Upper lobe of right lung (tissue), 1 donor: ENCODE results near the gene AP2A1. TPM values are rescaled to one million over a fixed set of nuclear protein-coding genes. Genes with fewer than 3 reads are reported as not detected.

Experiments used
- ATAC-seq: fragments of 200-7000 bp; cut with Tn5 transposase; one replicate; pipeline ENCODE4 v1.9.1; 2020; ENCODE audit warnings: mild to moderate bottlenecking, moderate library complexity
- DNase-seq: peaks from one replicate; pipeline ENCODE4 v3.0.0-alpha.2; 2020
- H3K27ac ChIP-seq: fragments of 200-600 bp; one replicate; pipeline ENCODE4 v1.8.0; 2022
- H3K27me3 ChIP-seq: fragments of 200-600 bp; one replicate; pipeline ENCODE4 v1.8.0; 2022; ENCODE audit warnings: mild to moderate bottlenecking
- H3K36me3 ChIP-seq: fragments of 200-600 bp; one replicate; pipeline ENCODE4 v1.8.0; 2022
- H3K4me1 ChIP-seq: fragments of 200-600 bp; one replicate; pipeline ENCODE4 v1.8.0; 2022
- H3K4me3 ChIP-seq: fragments of 200-600 bp; one replicate; pipeline ENCODE4 v1.8.0; 2022; ENCODE audit warnings: mild to moderate bottlenecking
- H3K9me3 ChIP-seq: fragments of 200-600 bp; one replicate; pipeline ENCODE4 v1.8.0; 2022
- CTCF ChIP-seq: fragments of 200-600 bp; IDR thresholded peaks from one replicate; pipeline ENCODE4 v1.8.0; 2022; ENCODE audit warnings: antibody characterized with exemption
- intact Hi-C: fragments of 100-400 bp; cut with DNase I; formaldehyde crosslinking; loops from one replicate; pipeline ENCODE4 v1.11.0; 2022
- total RNA-seq: library from RNA; stranded (reverse); fragmentation: NEBNext Ultra II Directional; extraction: Animal tissue kit (Norgen Biotek cat#: 25700); gene quantifications from one replicate; pipeline ENCODE4 v1.2.1, GENCODE V29; 2021
- donor health status: DM: no; HTN: yes; CAD: no; lungs with severe emphysema.

AP2A1 gene
- total RNA-seq, 1 donor from 2014 or later: 61.2 TPM

DNA sequence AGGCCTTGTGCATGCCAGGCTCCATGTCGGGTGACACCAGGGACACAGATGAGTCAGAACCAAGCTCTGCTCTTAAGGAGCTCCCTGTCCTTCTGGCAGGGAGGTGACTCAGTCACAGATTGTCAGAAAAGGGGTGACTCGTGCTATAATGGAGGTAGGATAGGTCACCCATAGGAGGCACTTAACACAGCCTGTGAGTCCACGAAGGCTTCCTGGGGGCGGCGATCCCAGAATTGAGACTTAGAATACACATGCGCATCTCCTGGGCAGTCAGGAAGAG lies 26.7 kb downstream of the AP2A1 start:
- intact Hi-C loops: no loop called here
- H3K4me3 ChIP-seq: no peak overlapping the region
- DNase-seq (no peak), ATAC-seq (no peak)
- H3K27ac ChIP-seq: no peak overlapping the region
- no peaks in the 10 kb centered on the region for H3K27me3 ChIP-seq
- no peaks in the 10 kb centered on the region for H3K4me1 ChIP-seq
- no peaks in the 10 kb centered on the region for H3K9me3 ChIP-seq
- TF ChIP-seq CTCF: no peak
- peaks cover 82% of the 10 kb centered on the region for H3K36me3 ChIP-seq

- Histone ChIP-seq H3K9me3 (no peaks in the 10 kb centered on the region), H3K27ac (no peak overlapping the region), H3K36me3 (peaks cover 91% of the 10 kb centered on the region), H3K27me3 (no peaks in the 10 kb centered on the region), H3K4me1 (no peaks in the 10 kb centered on the region), H3K4me3 (no peak overlapping the region)
- no peak for TF ChIP-seq CTCF
- DNase-seq: no peak
- intact Hi-C loops: no loop called here
- no peak for ATAC-seq
These were observed 28.8 kb downstream of the AP2A1 start for GRCh38 chr19:49795615-49796014.

GRCh38 chr19:49798574-49798973 lies 31.8 kb downstream of the AP2A1 start:
- no peak overlapping the region for H3K27ac ChIP-seq
- no peak for ATAC-seq
- intact Hi-C loops: no loop called here
- H3K9me3 ChIP-seq: no peaks in the 10 kb centered on the region
- no peak for DNase-seq
- H3K27me3 ChIP-seq: no peaks in the 10 kb centered on the region
- no peak overlapping the region for H3K4me3 ChIP-seq
- no peak for TF ChIP-seq CTCF
- no peaks in the 10 kb centered on the region for H3K4me1 ChIP-seq
- peaks cover 93% of the 10 kb centered on the region for H3K36me3 ChIP-seq

GRCh38 chr19:49799271-49799797 lies 32.5 kb downstream of the AP2A1 start:
- intact Hi-C loops: no loop called here
- DNase-seq (no peak), ATAC-seq (no peak)
- H3K36me3 ChIP-seq: peaks cover 88% of the 10 kb centered on the region
- H3K27me3 ChIP-seq: no peaks in the 10 kb centered on the region
- no peaks in the 10 kb centered on the region for H3K4me1 ChIP-seq
- H3K27ac ChIP-seq: no peak overlapping the region
- TF ChIP-seq CTCF: no peak
- no peaks in the 10 kb centered on the region for H3K9me3 ChIP-seq
- no peak overlapping the region for H3K4me3 ChIP-seq

- no peak for TF ChIP-seq CTCF
- Histone ChIP-seq H3K36me3 (peaks cover 82% of the 10 kb centered on the region), H3K27me3 (no peaks in the 10 kb centered on the region), H3K4me1 (no peaks in the 10 kb centered on the region), H3K9me3 (no peaks in the 10 kb centered on the region), H3K27ac (no peak overlapping the region), H3K4me3 (no peak overlapping the region)
- intact Hi-C loops: no loop called here
- DNase-seq: no peak
- ATAC-seq: peak; percentile 7
These were observed 33.1 kb downstream of the AP2A1 start for GRCh38 chr19:49799798-49800376.

GRCh38 chr19:49800771-49801170 lies 34.0 kb downstream of the AP2A1 start:
- peaks cover 73% of the 10 kb centered on the region for H3K36me3 ChIP-seq

More at GRCh38 chr19:49800771-49801170, 34.0 kb downstream of the AP2A1 start:
- no peaks in the 10 kb centered on the region for H3K9me3 ChIP-seq
- H3K4me1 ChIP-seq: no peaks in the 10 kb centered on the region
- intact Hi-C loops: no loop called here
- DNase-seq: no peak
- TF ChIP-seq CTCF: no peak
- ATAC-seq: no peak
- no peak overlapping the region for H3K27ac ChIP-seq
- H3K27me3 ChIP-seq: no peaks in the 10 kb centered on the region
- no peak overlapping the region for H3K4me3 ChIP-seq
